ENCODE results near the gene PHACTR1.

DNA sequence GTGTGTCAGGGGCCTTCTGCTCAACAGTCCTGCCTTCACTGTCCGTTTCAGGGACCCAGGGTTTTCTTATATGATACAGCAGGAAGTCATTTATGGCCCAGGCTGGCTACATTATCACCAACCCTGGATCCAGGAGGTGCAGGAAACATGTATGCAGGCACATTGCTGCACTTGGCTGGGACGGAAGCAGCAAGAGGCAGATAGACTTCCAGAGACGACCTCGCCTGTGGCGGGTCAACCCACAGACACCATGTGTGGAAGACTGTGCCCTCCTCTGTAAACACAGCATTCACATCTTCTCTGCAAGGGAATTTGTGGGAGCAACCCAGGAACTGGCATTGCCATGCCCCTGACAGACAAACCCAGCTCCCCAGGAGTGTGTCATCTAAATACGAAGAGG is 568.1 kb downstream of the PHACTR1 start:
- no peak for TF ChIP-seq EZH2 (IDR thresholded peaks at IDR 0.05; ENCODE audit: borderline replicate concordance, low read length)
- TF ChIP-seq, protein P1, sequence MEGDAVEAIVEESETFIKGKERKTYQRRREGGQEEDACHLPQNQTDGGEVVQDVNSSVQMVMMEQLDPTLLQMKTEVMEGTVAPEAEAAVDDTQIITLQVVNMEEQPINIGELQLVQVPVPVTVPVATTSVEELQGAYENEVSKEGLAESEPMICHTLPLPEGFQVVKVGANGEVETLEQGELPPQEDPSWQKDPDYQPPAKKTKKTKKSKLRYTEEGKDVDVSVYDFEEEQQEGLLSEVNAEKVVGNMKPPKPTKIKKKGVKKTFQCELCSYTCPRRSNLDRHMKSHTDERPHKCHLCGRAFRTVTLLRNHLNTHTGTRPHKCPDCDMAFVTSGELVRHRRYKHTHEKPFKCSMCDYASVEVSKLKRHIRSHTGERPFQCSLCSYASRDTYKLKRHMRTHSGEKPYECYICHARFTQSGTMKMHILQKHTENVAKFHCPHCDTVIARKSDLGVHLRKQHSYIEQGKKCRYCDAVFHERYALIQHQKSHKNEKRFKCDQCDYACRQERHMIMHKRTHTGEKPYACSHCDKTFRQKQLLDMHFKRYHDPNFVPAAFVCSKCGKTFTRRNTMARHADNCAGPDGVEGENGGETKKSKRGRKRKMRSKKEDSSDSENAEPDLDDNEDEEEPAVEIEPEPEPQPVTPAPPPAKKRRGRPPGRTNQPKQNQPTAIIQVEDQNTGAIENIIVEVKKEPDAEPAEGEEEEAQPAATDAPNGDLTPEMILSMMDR (conservative IDR thresholded peaks at IDR 0.05 in 1 of 2, IDR thresholded peaks at IDR 0.05 in 1 of 2; ENCODE audit: extremely low read depth in 1 of 2, insufficient read depth in 1 of 2, low read depth in 1 of 2, low read length in 2 of 2), result no peak
